GM21576 (cell line): Measurements from ENCODE around the gene EPC1.

Experiments used
- ATAC-seq: cut with Tn5 transposase; IDR thresholded peaks from one replicate; pipeline ENCODE4 v1.9.1; 2021; ENCODE audit warnings: mild to moderate bottlenecking, moderate library complexity; ENCODE audit not compliant: unreplicated experiment

Gene EPC1

GRCh38 chr10:32340596-32341180 is 6.3 kb downstream of the EPC1 start:
- ATAC-seq, result no peak

- no peak for ATAC-seq
Measured at GRCh38 chr10:32338262-32338661, 8.7 kb downstream of the EPC1 start.

- ATAC-seq, result no peak
Measured at GRCh38 chr10:32337350-32337749, 9.6 kb downstream of the EPC1 start.

GRCh38 chr10:32333849-32334248 is 13.1 kb downstream of the EPC1 start:
- ATAC-seq, result no peak

- ATAC-seq, result peak; percentile 94
Measured at GRCh38 chr10:32332299-32332750, 14.6 kb downstream of the EPC1 start.

- no peak for ATAC-seq
Measured at GRCh38 chr10:32331606-32332005, 15.4 kb downstream of the EPC1 start.

- no peak for ATAC-seq
Measured at GRCh38 chr10:32330214-32330613, 16.7 kb downstream of the EPC1 start.

GRCh38 chr10:32329061-32329460 is 17.9 kb downstream of the EPC1 start:
- no peak for ATAC-seq

GRCh38 chr10:32328499-32328898 is 18.5 kb downstream of the EPC1 start:
- no peak for ATAC-seq

GRCh38 chr10:32327364-32327691 is 19.6 kb downstream of the EPC1 start:
- no peak for ATAC-seq

- no peak for ATAC-seq
Measured at GRCh38 chr10:32326680-32327363, 20.1 kb downstream of the EPC1 start.

GRCh38 chr10:32326119-32326518 is 20.8 kb downstream of the EPC1 start:
- ATAC-seq, result peak; percentile 62

- no peak for ATAC-seq
Measured at GRCh38 chr10:32323051-32323450, 23.9 kb downstream of the EPC1 start.

GRCh38 chr10:32321016-32321631 is 25.8 kb downstream of the EPC1 start:
- no peak for ATAC-seq

- peak; percentile 38 for ATAC-seq
Measured at GRCh38 chr10:32318476-32318896, 28.5 kb downstream of the EPC1 start.

GRCh38 chr10:32317795-32318357 is 29.1 kb downstream of the EPC1 start:
- peak; percentile 96 for ATAC-seq

- no peak for ATAC-seq
Measured at GRCh38 chr10:32315424-32315823, 31.5 kb downstream of the EPC1 start.

GRCh38 chr10:32314588-32314987 is 32.4 kb downstream of the EPC1 start:
- ATAC-seq, result no peak

GRCh38 chr10:32308027-32308603 is 38.8 kb downstream of the EPC1 start:
- no peak for ATAC-seq

- ATAC-seq, result no peak
Measured at GRCh38 chr10:32307609-32308008, 39.3 kb downstream of the EPC1 start.

- no peak for ATAC-seq
Measured at GRCh38 chr10:32299354-32299980, 47.5 kb downstream of the EPC1 start.
